OCI-M1 (cell line): ENCODE data around the gene KRT36.

Experiments
- DNase-seq: peaks from one replicate; lab custom pipeline; 2025; lab: John Stamatoyannopoulos, UW

KRT36 gene

GRCh38 chr17:41489531-41489930 is at the start of gene KRT36:
Gene KRT36, minus strand, starts transcription at chr17:41489910. Its CDS starts 46 bp downstream, at chr17:41489864.
- DNase-seq: no peak

- DNase-seq: no peak
Observed at GRCh38 chr17:41539071-41539492, 49.4 kb upstream of the KRT36 start.

GRCh38 chr17:41538565-41538991 is 48.9 kb upstream of the KRT36 start:
- DNase-seq: no peak

GRCh38 chr17:41537990-41538389 is 48.3 kb upstream of the KRT36 start:
- no peak for DNase-seq

GRCh38 chr17:41537614-41537954 is 47.9 kb upstream of the KRT36 start:
- no peak for DNase-seq

GRCh38 chr17:41536741-41537613 is 47.3 kb upstream of the KRT36 start:
- no peak for DNase-seq

- DNase-seq: no peak
Observed at GRCh38 chr17:41535764-41536481, 46.2 kb upstream of the KRT36 start.

- DNase-seq: no peak
Observed at GRCh38 chr17:41534899-41535546, 45.3 kb upstream of the KRT36 start.

- no peak for DNase-seq
Observed at GRCh38 chr17:41533613-41534012, 43.9 kb upstream of the KRT36 start.

- no peak for DNase-seq
Observed at GRCh38 chr17:41532947-41533570, 43.3 kb upstream of the KRT36 start.

- DNase-seq: no peak
Observed at GRCh38 chr17:41531993-41532392, 42.3 kb upstream of the KRT36 start.

GRCh38 chr17:41530062-41531048 is 40.6 kb upstream of the KRT36 start:
- peak; percentile 68 for DNase-seq

GRCh38 chr17:41529491-41529915 is 39.8 kb upstream of the KRT36 start:
- no peak for DNase-seq

- no peak for DNase-seq
Observed at GRCh38 chr17:41528959-41529353, 39.2 kb upstream of the KRT36 start.

GRCh38 chr17:41527063-41528023 is 37.6 kb upstream of the KRT36 start:
- no peak for DNase-seq

- no peak for DNase-seq
Observed at GRCh38 chr17:41524261-41524660, 34.6 kb upstream of the KRT36 start.

- DNase-seq: no peak
Observed at GRCh38 chr17:41523787-41524186, 34.1 kb upstream of the KRT36 start.

GRCh38 chr17:41523225-41523593 is 33.5 kb upstream of the KRT36 start:
- no peak for DNase-seq

GRCh38 chr17:41522301-41523224 is 32.9 kb upstream of the KRT36 start:
- no peak for DNase-seq
